Peyer's patch (tissue), 4 donors: ENCODE results near the gene MOB3A. TPM values are rescaled to one million over a fixed set of nuclear protein-coding genes. Genes with fewer than 3 reads are reported as not detected.

Source experiments
- DNase-seq, 3 donors: peaks; one replicate each; pipeline ENCODE4 v3.0.0-alpha.2; 2017 to 2019
- H3K27ac ChIP-seq, 4 donors: fragments of 200-600 bp; sonication (generic); one replicate each; pipeline ENCODE4 v1.5.1; 2016 to 2019
- H3K27me3 ChIP-seq, 2 donors: fragments of 200-600 bp; sonication (generic); one replicate each; pipeline ENCODE4 v1.5.1; 2019
- H3K36me3 ChIP-seq, 3 donors: fragments of 200-600 bp; sonication (generic); one replicate each; pipeline ENCODE4 v1.5.1; 2016 to 2019
- H3K4me1 ChIP-seq, 4 donors: fragments of 200-600 bp; sonication (generic); one replicate each; pipeline ENCODE4 v1.5.1; 2016 to 2019
- H3K4me3 ChIP-seq, 4 donors: fragments of 200-600 bp; sonication (generic); 1 replicate in 3 of 4; 2 replicates in 1 of 4; pipeline ENCODE4 v1.5.1; 2016 to 2019; ENCODE audit warnings: mild to moderate bottlenecking in 1 of 4
- H3K9me3 ChIP-seq, 4 donors: fragments of 200-600 bp; sonication (generic); one replicate each; pipeline ENCODE4 v1.5.1; 2016 to 2019; ENCODE audit warnings: mild to moderate bottlenecking in 1 of 4
- POLR2A ChIP-seq, 2 donors: fragments of 450-650 bp; IDR thresholded peaks; one replicate each; pipeline ENCODE4 v1.5.1; 2017; ENCODE audit warnings: antibody characterized with exemption in 2 of 2, mild to moderate bottlenecking in 2 of 2, moderate library complexity in 2 of 2
- total RNA-seq, 4 donors: library from RNA; depleted of rRNA; stranded (reverse); fragments of >200 nt; gene quantifications; one replicate each; pipeline ENCODE4 v1.1.0, GENCODE V29; 2016
- TF ChIP-seq, protein P1 (sequence below), 6 experiments: fragments of 450-650 bp in 4 of 6; fragments of 200-600 bp in 2 of 6; sonication (generic) in 1 of 6; IDR thresholded peaks; one replicate each; pipeline ENCODE4 v1.5.1; 2017 to 2019; ENCODE audit warnings: antibody characterized with exemption in 6 of 6, mild to moderate bottlenecking in 3 of 6, moderate library complexity in 1 of 6

Gene MOB3A
- total RNA-seq, 4 donors from 2014 or later, result 32.6 to 55.3 (median 35.1) TPM

DNA sequence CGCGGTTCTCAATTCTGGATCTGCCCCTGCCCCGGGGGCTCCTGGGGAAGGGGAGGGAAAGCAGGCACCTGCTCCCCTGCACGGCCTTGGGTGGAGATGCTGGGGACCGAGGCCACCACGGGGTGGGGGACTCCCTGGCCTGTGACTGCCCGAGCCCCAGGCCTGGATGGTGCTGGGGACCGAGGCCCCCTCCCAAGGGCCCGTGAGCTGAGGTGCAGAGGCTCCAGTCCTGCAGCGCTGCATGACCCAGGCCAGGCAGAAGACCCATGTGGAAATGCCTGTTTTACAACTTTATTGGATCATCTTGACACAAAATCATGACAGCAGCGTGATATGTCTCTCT lies 4.6 kb upstream of the MOB3A start:
- no peak for DNase-seq
- Histone ChIP-seq H3K27ac (no peak overlapping the region), H3K4me1 (peaks cover 0 to 12% (median 9%) of the 10 kb centered on the region in 4 donors), H3K4me3 (no peak overlapping the region), H3K27me3 (no peaks in the 10 kb centered on the region), H3K36me3 (peaks cover 0 to 53% (median 0%) of the 10 kb centered on the region in 3 donors), H3K9me3 (peaks cover 0 to 4% (median 0%) of the 10 kb centered on the region in 4 donors)
- no peak for TF ChIP-seq POLR2A (IDR thresholded peaks at IDR 0.05)
- TF ChIP-seq, protein P1, sequence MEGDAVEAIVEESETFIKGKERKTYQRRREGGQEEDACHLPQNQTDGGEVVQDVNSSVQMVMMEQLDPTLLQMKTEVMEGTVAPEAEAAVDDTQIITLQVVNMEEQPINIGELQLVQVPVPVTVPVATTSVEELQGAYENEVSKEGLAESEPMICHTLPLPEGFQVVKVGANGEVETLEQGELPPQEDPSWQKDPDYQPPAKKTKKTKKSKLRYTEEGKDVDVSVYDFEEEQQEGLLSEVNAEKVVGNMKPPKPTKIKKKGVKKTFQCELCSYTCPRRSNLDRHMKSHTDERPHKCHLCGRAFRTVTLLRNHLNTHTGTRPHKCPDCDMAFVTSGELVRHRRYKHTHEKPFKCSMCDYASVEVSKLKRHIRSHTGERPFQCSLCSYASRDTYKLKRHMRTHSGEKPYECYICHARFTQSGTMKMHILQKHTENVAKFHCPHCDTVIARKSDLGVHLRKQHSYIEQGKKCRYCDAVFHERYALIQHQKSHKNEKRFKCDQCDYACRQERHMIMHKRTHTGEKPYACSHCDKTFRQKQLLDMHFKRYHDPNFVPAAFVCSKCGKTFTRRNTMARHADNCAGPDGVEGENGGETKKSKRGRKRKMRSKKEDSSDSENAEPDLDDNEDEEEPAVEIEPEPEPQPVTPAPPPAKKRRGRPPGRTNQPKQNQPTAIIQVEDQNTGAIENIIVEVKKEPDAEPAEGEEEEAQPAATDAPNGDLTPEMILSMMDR (IDR thresholded peaks at IDR 0.05), result no peak

DNA sequence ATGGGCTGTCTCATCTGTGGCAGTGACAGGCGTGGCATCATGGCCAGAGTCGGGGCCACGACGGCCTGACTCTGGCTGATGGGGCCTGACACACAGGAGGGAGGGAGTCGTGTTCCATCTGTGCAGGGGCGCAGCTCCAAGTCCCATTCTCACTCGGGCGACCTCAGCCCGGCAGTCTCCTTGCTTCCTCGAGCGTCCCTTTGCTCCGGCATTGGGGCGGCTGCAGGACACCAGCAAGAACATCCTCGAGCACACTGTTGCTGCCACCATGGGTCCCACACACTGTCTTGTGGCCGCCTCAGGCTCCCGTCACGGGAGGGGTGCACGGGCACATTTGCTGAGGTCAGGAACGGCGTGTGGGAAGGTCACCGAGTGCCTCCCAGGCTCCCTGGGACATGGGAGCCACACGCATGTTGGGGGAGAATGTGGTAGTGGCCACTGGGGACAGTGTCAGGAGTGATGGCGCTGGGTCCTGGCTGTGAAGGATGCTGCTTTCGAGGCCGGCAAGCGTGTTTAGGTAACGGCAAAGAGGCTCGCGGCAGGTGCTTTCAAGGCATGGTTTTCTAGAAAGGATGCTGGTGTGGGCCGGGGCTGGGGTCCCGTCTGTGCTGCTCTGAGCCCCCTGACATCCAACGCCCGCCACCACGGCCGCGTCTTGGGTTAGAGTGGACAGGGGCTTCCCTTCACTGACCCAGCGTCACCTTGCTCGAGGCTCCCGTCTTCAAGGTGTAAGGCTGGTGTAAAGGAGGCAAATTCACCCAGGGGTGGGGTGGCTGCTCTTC lies 4.0 kb upstream of the MOB3A start:
- TF ChIP-seq, protein P1 (IDR thresholded peaks at IDR 0.05), result no peak
- no peak for TF ChIP-seq POLR2A (IDR thresholded peaks at IDR 0.05)
- Histone ChIP-seq H3K4me3 (no peak overlapping the region), H3K27me3 (no peaks in the 10 kb centered on the region), H3K9me3 (no peaks in the 10 kb centered on the region), H3K27ac (no peak overlapping the region), H3K4me1 (peaks cover 0 to 16% (median 9%) of the 10 kb centered on the region in 4 donors), H3K36me3 (peaks cover 0 to 48% (median 0%) of the 10 kb centered on the region in 3 donors)
- DNase-seq, result no peak

- H3K4me3 ChIP-seq, result no peak overlapping the region
- no peaks in the 10 kb centered on the region for H3K9me3 ChIP-seq
- H3K36me3 ChIP-seq, result peaks cover 0 to 43% (median 0%) of the 10 kb centered on the region in 3 donors
- TF ChIP-seq, protein P1 (IDR thresholded peaks at IDR 0.05), result no peak
- TF ChIP-seq POLR2A (IDR thresholded peaks at IDR 0.05), result no peak
- H3K27me3 ChIP-seq, result no peaks in the 10 kb centered on the region
- DNase-seq, result no peak
- H3K4me1 ChIP-seq, result peaks cover 0 to 26% (median 11%) of the 10 kb centered on the region in 4 donors
- H3K27ac ChIP-seq, result no peak overlapping the region
Measured at GRCh38 chr19:2099054-2099501, 3.0 kb upstream of the MOB3A start.

DNA sequence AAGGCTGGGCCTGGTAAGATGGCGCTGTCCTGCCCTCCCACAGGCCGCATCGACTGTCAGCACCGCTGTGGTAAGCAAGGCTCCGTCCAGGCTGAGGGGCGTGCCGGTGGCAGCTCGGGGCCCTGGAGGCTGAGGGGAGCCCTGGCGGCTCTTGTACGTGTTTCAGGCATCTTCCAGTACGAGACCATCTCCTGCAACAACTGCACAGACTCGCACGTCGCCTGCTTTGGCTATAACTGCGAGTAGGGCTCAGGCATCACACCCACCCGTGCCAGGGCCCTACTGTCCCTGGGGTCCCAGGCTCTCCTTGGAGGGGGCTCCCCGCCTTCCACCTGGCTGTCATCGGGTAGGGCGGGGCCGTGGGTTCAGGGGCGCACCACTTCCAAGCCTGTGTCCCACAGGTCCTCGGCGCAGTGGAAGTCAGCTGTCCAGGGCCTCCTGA lies 1.8 kb upstream of the MOB3A start:
- H3K36me3 ChIP-seq, result peaks cover 0 to 42% (median 0%) of the 10 kb centered on the region in 3 donors
- peaks cover 0 to 36% (median 12%) of the 10 kb centered on the region in 4 donors for H3K4me1 ChIP-seq
- TF ChIP-seq POLR2A (IDR thresholded peaks at IDR 0.05), result no peak
- no peak overlapping the region for H3K27ac ChIP-seq
- H3K27me3 ChIP-seq, result no peaks in the 10 kb centered on the region
- DNase-seq, result no peak
- H3K4me3 ChIP-seq, result peak overlapping the region in 1 of 4 donors; percentile 90
- no peaks in the 10 kb centered on the region for H3K9me3 ChIP-seq

GRCh38 chr19:2097203-2097885 lies 1.2 kb upstream of the MOB3A start:
- peaks cover 0 to 37% (median 0%) of the 10 kb centered on the region in 3 donors for H3K36me3 ChIP-seq
- TF ChIP-seq POLR2A (IDR thresholded peaks at IDR 0.05), result no peak
- TF ChIP-seq, protein P1 (IDR thresholded peaks at IDR 0.05), result no peak
- peaks cover 0 to 40% (median 13%) of the 10 kb centered on the region in 4 donors for H3K4me1 ChIP-seq
- no peaks in the 10 kb centered on the region for H3K9me3 ChIP-seq
- H3K4me3 ChIP-seq, result peak overlapping the region; percentile 24 to 90 (median 56)
- no peaks in the 10 kb centered on the region for H3K27me3 ChIP-seq
- H3K27ac ChIP-seq, result peak overlapping the region; percentile 33 to 99 (median 87)
- DNase-seq, result no peak
